HG03108 (cell line): Measurements from ENCODE around the gene SND1.
A peak's percentile ranks its signal among the peaks of the same experiment; 100 is the strongest.
"Not testable (repeated sequence)": the region's sequence is repeated elsewhere in the genome, so short reads cannot be mapped to it uniquely, and the experiment has no call there.

ENCODE experiments used
- ATAC-seq: cut with Tn5 transposase; IDR thresholded peaks from one replicate; pipeline ENCODE4 v1.9.1; 2021; ENCODE audit warnings: moderate library complexity; ENCODE audit not compliant: unreplicated experiment

The SND1 gene

DNA sequence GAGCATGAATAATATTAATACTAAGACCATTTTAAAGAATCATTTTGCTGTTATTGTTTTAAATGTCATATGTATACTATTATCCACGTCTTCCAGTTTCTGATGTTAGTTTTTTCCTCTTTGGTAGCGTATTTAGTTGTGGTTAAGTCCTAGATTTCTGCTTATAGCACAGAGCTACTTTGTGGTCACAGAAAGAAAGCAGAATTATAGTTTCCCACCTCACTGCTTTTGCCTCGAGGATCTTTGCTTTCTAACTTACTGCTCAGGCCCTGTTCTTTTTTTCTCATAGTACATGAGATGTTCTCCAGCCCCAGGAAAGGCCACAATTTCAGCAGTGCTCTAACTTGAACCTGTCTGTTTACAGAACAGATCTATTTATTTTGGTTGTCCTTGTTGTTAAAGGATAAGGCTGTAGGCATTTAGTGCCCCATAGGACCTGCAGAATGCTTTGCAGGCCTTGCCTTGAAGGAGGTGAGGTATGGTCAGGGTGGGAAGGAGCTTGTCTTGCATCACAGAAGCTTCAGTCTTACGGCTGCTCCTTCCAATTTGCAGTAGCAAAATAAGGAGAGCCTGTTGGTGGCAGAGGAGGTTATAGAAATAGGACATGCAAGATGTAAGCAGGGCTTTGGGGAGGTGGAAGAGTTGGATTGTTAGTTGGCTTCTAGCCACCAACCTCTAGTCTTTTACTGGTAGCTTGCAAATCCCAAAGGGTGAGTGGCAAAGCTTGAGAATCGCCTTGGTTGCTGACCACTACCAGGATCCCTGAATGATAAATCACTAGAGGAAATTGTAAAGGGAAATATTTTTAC, 250.1 kb downstream of the SND1 start:
- ATAC-seq, result no peak

DNA sequence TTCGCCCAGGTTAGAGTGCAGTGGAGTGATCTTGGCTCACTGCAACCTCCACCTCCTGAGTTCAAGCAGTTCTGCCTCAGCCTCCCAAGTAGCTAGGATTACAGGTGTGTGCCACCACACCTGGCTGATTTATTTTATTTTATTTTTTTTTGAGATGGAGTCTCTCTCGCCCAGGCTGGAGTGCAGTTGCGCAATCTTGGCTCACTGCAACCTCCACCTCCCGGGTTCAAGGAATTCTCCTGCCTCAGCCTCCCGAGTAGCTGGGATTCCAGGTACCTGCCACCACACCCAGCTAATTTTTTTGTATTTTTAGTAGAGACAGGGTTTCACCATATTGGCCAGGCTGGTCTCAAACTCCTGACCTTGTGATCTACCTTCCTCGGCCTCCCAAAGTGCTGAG, 250.8 kb downstream of the SND1 start:
- not testable (repeated sequence) for ATAC-seq

DNA sequence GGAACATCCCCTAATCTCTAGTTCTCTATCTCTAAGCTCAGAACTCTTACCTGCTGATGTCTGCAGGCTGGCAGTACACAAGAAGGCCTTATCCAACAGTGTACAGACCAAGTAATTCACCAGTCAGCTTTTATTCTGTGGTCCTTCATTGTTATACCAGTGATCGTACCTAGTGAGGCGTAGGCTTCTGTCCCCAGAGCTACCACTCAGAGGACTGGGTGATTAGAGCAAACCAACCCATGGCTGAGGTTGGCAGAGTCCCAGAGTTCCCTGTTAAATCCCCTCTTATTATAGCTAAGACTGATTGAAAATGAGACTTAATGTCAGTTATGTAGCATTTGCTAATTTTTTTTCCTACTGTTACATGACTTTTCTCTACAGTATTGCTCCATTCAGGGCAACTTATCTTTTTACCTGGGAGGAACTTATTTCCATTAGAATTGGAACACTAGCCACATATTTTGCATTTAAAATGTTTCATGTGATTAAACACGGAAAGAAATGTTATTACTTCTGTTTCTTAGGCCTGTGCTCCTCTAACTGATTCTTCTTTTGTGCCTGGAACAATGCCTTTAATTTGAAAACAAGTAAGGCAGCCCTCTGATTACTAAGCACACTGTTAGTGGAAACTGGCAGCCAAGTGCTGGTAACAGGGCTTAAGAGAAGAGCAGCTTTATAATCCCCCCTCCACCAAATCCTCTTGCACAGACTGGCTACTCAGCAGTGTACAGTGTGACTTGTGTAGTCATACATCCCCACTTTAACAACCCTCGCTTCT, 252.1 kb downstream of the SND1 start:
- no peak for ATAC-seq

DNA sequence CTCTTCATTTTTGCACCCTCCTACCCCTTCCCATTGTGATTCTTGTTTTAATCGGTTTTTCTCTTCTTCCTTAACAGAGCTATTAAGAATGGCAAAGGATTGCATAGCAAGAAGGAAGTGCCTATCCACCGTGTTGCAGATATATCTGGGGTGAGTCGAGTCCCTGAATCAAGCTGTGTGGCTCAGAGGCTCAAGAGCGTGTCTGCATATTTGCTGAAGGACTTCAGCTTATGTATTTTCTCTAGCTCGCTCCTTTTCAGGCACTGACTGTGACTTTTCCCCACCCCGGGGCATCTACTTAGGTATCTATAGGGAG, 252.6 kb downstream of the SND1 start:
- no peak for ATAC-seq

DNA sequence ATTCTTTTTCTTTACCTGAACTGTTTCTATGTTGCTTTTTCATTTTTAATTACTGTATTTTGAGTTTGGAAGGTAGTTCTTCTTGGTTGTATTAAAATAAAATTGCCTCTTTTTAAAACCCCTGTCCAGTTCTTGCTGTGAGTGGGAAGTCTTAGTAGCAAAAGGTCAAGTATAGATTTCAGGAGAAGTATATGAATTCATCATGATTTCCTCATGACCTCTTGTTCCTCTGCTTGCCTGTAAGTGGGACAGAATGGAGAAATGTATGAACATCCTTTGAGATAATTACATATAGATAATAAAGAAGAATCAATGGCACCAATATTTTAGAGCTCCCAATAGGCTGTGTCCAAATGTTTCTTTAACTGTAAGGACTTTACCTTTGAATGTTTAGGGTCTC, 253.0 kb downstream of the SND1 start:
- ATAC-seq, result no peak

DNA sequence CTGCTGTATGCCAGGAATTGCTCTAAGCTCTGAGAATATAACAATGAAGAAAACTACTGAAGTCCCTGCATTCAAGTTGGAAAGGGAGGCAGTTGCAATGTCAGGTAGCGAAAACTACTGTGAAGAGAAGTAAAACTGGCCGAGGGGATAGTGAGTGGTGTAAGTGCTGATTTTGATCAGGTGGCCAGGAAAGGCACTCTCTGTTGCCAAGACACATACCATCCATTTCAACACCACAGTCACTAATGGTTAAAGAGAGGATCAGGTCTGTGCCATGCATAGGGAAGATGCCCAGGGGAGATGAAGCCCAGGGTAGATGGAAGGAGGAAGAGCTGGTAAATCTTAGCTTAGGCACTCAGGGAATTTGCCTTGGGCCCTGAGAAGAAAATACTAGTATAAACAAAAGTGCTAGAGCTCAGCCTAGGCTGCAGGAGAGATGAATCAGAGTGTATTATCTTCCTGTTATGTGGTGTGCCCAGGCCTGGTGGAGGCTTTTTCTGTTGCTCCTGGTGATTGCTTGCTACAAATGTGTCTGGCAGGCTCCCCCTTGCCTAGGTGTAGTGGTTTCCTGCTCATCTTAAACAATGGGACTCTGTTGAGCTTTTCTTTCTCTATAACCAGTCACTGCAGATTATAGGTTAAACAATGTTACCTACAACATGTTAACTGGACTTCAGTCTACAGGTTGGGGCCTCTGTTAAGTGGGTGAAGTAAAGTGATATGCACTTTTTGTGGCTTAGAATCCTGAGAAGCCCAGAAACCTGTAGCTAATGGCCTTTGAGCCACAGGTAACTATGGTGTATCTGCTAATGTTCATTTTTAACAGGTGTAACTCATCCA, 253.7 kb downstream of the SND1 start:
- ATAC-seq, result no peak

DNA sequence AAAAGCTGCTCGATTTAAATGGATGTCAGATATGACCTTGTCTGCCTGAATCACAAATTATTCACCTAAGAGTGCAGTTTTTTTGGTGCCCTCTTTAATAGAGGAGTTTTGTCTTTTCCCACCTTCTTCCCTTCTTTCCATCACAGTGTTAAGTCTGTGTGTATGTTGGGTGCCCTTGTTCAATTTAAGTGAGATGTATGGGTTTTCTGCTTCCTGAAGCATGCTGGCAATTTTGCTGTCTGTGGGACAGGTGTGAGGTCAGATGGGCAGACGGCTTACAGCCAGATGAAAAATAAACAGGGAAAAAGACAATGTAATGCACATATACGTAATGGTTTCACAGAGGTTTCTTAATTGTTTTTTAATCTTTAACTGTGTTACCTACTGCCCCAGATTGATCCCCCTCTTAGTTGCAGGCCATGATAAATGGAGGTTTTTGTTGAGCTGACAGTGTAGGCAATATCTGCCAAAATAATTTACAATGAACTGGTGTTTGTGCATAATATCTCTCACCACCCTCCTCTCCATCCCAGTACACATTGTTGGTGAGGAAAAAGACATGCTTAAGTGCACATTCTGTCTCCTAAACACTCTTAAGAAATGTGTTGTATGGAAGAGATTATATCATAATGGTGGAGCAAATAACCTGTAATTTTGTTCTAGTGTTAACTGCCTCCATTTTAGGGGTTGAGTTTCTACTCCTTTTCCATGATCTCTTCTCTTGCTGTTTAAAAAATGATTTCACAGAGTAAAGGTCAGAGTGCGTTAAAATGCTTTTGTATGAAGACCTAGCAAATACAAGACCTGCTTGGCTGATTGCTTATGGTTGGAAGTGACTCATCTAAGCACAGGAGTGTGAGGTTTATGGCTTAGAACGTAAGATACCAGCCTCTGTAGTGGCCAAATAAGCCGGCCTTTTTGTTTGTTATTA, 255.4 kb downstream of the SND1 start:
- no peak for ATAC-seq

DNA sequence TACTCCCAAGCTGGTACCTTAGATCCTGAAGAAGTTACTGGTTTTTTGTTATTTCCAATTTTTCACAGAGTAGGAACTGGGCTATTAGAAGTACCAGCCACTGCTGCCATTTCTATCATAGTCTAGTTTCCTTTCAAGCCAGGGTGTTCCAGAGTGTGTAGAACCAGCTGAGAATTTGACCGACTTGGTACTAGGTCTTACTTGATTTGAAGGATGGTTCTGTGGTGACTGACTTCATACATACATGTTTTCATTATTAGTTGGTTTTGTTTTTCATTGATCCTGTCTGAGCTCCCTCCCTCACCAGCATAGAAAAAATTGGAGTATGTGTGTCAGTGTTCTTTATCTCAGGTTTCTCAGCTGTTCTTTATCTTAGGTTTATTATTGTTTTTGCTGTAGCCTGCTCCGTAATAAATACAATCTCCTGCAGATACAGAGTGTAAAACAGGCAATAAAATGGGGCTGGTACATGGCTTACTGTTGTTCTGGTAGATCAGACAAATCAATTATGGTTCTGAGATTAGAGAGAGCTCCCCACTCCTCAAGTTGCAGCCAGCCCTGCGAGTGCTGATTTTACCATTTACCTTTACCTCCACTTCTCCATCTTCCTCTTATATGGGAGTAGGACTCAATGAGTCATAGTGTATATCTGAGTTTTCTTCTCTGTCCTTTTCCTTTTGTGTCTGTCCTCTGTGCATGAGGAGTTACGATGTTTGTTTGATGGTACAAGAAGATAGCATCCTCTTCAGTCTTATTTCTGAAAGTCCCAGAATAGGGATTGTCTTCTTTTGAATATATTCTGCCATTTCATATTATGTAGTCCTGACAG, 256.6 kb downstream of the SND1 start:
- ATAC-seq, result no peak

DNA sequence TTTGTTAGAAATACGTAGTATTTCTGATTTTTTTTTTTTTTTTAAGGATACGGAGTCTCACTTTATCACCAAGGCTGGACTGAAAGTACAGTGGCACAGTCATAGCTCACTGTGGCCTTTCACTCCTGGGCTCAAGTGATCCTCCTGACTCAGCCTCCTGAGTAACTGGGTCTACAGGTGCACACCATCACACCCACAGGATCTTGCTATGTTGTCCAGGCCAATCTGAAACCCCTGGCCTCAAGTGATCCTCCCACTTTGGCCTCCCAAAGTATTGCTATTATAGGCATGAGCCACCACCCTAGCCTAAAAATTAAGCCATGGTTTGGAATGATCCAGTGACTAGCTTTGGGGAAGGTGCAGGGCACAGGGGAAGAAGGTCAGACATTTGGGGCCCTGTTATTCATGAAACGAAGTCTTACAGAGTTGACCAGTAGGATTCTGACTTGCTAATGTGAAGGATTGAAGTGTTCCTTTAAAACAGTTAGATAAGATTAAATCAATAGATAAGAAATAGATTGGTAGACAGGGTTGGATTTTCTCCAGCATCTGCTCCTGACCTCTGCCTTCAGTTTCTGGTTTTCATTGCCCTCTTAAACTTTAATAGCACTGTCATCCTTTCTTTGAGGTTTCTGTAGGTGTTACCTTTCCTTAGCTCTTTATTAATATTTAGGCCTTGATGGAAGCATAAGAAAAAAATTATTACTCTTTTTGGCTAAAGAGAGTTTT, 257.6 kb downstream of the SND1 start:
- no peak for ATAC-seq

DNA sequence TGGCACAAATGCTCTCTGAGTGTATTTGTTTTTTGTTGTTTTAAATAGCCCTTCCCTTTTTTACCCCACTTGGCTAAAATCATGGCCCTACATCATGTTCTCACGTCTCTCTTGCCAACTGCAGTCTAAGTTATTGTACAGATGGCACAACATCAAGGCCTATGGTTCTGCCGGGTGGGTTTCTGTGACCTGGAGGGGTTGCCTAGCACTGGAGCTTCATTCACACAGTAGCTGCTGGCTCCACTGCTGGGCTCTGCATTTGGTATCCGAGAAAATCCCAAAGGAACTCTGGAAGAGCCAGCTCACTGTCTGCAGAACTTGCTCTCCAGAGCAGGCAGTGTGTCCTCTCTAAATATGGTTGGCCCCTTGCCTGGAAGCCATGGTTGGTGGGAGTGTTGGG, 258.7 kb downstream of the SND1 start:
- no peak for ATAC-seq

DNA sequence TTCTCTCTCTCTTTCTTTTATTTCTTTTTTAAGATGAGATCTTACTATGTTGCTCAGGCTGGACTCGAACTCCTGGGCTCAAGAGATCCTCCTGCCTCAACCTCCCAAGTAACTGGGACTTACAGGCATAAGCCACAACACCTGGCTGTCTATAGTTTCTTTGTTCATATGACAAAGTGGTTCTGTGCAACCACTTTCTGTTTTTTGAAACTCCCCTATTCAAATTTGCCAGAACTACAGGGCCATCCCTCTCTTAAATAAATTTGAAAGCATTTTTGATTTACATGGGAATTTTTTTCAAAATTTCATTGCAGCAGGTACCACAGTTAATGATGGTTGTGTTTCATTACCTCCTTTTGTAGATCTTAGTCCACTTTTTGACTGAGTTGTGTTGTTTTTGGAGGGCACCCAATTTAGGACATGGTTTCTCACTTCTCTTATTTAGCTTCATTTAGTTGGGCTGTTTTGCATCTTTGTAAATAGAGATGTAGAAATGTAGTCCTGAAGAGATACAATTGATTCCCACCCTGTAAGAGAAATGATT, 260.0 kb downstream of the SND1 start:
- peak; percentile 76 for ATAC-seq

DNA sequence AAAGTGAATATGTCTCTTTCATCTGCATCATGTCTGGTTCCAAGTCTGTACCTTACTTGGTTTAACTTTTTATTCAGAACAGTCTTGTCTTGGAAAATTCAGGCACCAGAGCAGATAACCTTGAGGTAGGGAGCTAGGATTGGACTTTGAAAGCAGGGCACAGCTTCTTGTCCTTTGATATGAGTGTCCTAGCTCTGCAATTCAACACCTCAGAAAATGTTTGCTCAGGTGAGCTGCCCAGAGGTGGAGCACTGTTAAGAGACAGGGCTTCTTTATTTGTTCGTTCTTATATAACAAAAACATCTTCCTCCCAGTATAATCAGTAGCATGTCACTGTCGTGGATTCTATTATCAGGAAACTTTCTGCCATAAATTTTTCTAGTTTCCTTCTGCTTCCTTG, 260.9 kb downstream of the SND1 start:
- no peak for ATAC-seq

DNA sequence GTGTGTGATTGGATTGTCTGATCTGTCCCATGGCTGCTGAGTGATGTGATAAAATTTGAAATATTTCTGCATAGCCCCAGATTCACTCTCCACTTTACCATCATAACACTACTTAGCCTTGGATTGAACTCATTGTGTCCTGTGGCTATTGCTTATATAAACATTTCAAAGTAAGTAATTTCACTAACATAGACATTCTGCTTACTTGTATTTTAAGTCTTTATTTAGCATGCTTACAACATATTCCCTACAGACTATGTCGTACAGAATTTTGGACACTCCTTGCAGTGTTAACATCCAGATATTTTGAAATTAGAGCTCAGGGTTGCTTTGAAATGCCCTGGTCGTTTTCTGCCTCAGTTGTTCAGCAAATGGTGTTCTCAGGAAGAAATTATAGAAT, 261.7 kb downstream of the SND1 start:
- ATAC-seq, result no peak

DNA sequence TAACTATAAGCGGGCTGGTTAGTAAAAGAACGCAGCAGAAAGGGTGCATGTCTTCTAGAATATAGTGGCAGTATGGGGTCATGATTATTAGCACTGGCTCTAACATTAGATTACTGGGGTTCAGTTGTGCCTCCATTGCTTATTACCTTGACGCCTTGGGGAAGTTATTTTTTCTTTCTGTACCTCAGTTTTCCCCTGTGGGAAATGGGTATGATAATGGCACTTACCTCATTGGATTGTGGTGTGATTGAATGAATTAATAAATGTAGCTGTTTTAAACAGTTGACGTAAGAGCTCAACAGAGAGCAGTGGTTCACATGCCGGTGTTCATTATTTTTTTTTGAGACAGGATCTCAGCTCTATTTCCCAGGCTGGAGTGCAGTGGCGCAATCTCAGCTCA, 262.7 kb downstream of the SND1 start:
- ATAC-seq, result no peak

DNA sequence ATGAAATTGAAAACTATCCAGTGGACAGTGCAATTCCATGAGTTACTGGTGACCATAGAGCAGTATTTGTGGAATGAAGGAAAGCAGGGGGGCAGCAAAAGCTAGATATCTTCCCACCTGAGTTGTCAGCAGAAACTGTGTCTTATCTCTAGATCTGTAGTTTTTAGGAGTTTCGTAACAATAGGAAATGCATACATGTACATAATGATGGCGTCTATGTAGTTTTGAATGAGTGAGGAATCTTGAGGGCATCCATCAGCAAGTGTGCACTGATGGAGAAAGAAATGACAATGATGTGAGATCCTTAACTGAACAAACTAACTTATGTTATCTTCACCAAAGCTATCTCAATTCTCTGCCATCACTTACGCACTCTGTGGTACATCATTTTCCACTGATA, 264.7 kb downstream of the SND1 start:
- no peak for ATAC-seq

DNA sequence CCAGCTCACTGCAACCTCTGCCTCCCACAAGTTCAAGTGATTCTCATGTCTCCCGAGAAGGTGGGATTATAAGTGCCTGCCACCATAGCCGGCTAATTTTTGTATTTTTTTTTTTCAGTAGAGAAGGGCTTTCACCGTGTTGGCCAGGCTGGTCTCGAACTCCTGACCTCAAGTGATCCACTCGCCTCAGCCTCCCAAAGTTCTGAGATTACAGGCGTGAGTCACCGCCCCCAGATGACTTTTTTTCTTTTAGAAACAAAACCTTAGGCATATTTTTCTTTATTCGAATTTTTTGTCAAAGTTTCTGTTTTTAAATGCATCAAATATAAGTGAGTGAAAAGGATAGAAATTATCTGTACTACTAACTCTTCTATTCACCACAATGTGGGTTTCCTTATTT, 266.1 kb downstream of the SND1 start:
- no peak for ATAC-seq

DNA sequence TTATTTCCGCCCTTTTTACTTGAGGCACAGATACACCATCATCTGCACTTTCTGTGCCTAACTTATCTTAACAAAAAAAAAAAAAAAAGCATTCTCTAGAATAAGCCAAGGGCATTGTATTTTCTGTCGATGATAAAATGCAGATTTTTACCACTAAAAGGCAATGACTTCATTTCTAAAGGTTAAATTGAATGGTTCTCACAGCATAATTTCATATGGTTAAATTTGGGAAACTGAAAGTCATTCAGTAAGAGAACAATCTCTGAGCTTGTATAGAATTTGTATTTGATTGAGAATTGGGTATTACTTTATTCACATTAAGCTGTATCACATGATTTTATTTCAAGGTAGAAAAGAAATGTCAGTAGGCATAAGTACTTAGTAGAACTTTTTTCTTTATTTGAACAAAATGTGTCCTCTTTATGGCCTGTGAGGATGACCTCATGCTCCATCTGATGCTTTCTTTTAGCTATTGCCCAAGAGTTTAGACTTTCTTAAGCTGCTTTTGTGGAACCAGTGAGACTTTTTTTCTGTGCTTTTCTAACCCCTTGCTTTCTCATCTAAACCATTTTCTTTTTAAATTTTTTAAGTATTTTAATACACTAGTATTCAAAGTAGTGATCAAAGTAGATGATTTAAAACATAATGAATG, 268.9 kb downstream of the SND1 start:
- ATAC-seq, result no peak

DNA sequence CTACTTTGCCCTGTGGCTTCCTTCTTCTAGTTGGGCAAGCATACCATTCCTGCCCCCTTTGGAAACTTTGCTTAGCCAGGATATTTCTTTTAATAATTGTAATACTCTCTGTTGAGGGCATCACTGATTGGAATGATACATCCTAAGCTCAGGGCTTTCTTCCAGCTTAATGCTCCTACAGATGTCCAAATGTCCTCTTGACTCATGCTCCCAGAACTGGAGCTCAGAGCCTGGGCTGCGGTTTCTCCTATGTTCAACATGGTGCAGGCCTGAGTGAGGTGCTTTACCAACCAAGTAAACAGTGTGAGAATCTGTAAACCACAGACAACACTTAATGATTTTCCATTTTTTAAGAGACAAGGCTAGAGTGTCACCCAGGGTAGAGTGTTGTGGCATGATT, 270.7 kb downstream of the SND1 start:
- ATAC-seq, result no peak
